HepG2 (cell line): ENCODE results near the gene INTS2. TPM values are rescaled to one million over a fixed set of nuclear protein-coding genes. Genes with fewer than 3 reads are reported as not detected.
"Not testable (repeated sequence)": the region's sequence is repeated elsewhere in the genome, so short reads cannot be mapped to it uniquely, and the experiment has no call there.

Experiments
- ATAC-seq: fragments of 200-7000 bp; cut with Tn5 transposase; 3 replicates; pipeline ENCODE4 v1.9.1; 2020; ENCODE audit warnings: mild to moderate bottlenecking, moderate library complexity
- BruUV-seq: library from RNA; stranded (reverse); fragments of 400-500 nt; replicated peaks from 2 replicates; lab custom pipeline; 2021; lab: Mats Ljungman, UMichigan
- CTCF ChIA-PET: fragments of 300-600 bp; formaldehyde crosslinking; extraction: SDS; loops from one replicate; lab custom pipeline; 2021; ENCODE audit warnings: low total read pairs, inconsistent platforms, low intra/inter-chr PET ratio; lab: Yijun Ruan, JAX
- POLR2A ChIA-PET: fragments of 350-600 bp; sonication (Branson Sonifier 250); formaldehyde crosslinking; loops from one replicate; lab custom pipeline; 2020; ENCODE audit warnings: antibody characterized with exemption, inconsistent platforms; lab: Yijun Ruan, JAX
- DNase-seq: peaks from one replicate; pipeline ENCODE4 v3.0.0-alpha.2; 2015; ENCODE audit warnings: low spot score
- FAIRE-seq: peaks from 3 replicates; lab custom pipeline; 2011; peaks lifted over from hg19 to GRCh38; lab: Jason Lieb, UNC
- H2AFZ ChIP-seq: one replicate; pipeline ENCODE4 v1.6.1; 2011; ENCODE audit warnings: low read length, inconsistent platforms
- H3K27ac ChIP-seq: fragments of 300-600 bp; 3 replicates; pipeline ENCODE4 v1.8.0; 2011; ENCODE audit warnings: mixed run types, mild to moderate bottlenecking, mixed read lengths, low read length, inconsistent platforms; ENCODE audit not compliant: insufficient read depth; ENCODE audit errors: extremely low read length
- H3K27me3 ChIP-seq, 2 experiments: fragments of 200-600 bp in 1 of 2; 2 replicates in 1 of 2; 3 replicates in 1 of 2; pipeline versions ENCODE4 v1.6.0 to v1.8.0; 2011; ENCODE audit warnings: low read length in 2 of 2, mild to moderate bottlenecking in 2 of 2, moderate library complexity in 2 of 2, inconsistent platforms in 1 of 2; ENCODE audit not compliant: insufficient read depth in 2 of 2, control insufficient read depth in 1 of 2
- H3K36me3 ChIP-seq, 2 experiments: fragments of 200-600 bp in 1 of 2; replicated peaks in 1 of 2; 2 replicates in 1 of 2; 3 replicates in 1 of 2; pipeline versions ENCODE4 v1.5.1 to v1.8.0; 2011; ENCODE audit warnings: low read length in 2 of 2, inconsistent platforms in 1 of 2; ENCODE audit not compliant: insufficient read depth in 2 of 2, control insufficient read depth in 1 of 2
- H3K4me1 ChIP-seq: 2 replicates; pipeline ENCODE4 v1.5.1; 2012; ENCODE audit warnings: low read length, inconsistent platforms; ENCODE audit not compliant: insufficient read depth
- H3K4me2 ChIP-seq: 2 replicates; pipeline ENCODE4 v1.6.0; 2011; ENCODE audit warnings: low read depth, low read length, inconsistent platforms
- H3K4me3 ChIP-seq, 3 experiments: fragments of 200-600 bp in 1 of 3; sonication (generic), shearing (Covaris generic) in 1 of 3; replicated peaks in 1 of 3; 2 replicates each; pipeline ENCODE4 v1.5.1; 2011 to 2016; ENCODE audit warnings: low read length in 3 of 3, inconsistent platforms in 2 of 3, low read depth in 2 of 3, mild to moderate bottlenecking in 2 of 3, control low read depth in 1 of 3, mixed read lengths in 1 of 3; ENCODE audit not compliant: insufficient read depth in 1 of 3
- H3K79me2 ChIP-seq: one replicate; pipeline ENCODE4 v1.6.1; 2011; ENCODE audit warnings: low read length, inconsistent platforms; ENCODE audit not compliant: insufficient read depth
- H3K9ac ChIP-seq: 2 replicates; pipeline ENCODE4 v1.6.0; 2011; ENCODE audit warnings: mild to moderate bottlenecking, low read depth, low read length, inconsistent platforms; ENCODE audit not compliant: insufficient read depth
- H3K9me3 ChIP-seq: 2 replicates; pipeline ENCODE4 v1.5.1; 2012; ENCODE audit warnings: mild to moderate bottlenecking, low read length
- H4K20me1 ChIP-seq: 2 replicates; pipeline ENCODE4 v1.6.0; 2011; ENCODE audit warnings: inconsistent platforms, mild to moderate bottlenecking, low read length, moderate library complexity; ENCODE audit not compliant: insufficient read depth
- KIAA2018 ChIP-seq: sonication (generic); formaldehyde crosslinking; IDR thresholded peaks from 2 replicates; pipeline ENCODE4 v1.5.0; 2020; ENCODE audit warnings: mild to moderate bottlenecking, missing genetic modification reagents, borderline replicate concordance
- PRDM10 ChIP-seq: sonication (generic); formaldehyde crosslinking; IDR thresholded peaks from 2 replicates; pipeline ENCODE4 v1.4.0; 2020; ENCODE audit warnings: low read depth, missing genetic modification reagents
- STAG1 ChIP-seq: sonication (generic); formaldehyde crosslinking; IDR thresholded peaks from 2 replicates; pipeline ENCODE4 v1.4.0; 2020; ENCODE audit warnings: missing genetic modification reagents
- U2AF1 ChIP-seq: fragments of 200-400 bp; formaldehyde crosslinking; optimal IDR thresholded peaks from 2 replicates; pipeline ENCODE3; 2017; ENCODE audit warnings: mild to moderate bottlenecking, low read depth, low read length
- WGBS: methylation state at CpG from one replicate; pipeline ENCODE4 v1.1.6; 2017; ENCODE audit warnings: low lambda C conversion rate; 5-methylcytosine and 5-hydroxymethylcytosine counted together
- in situ Hi-C: cut with HindIII; loops from 2 replicates; pipeline ENCODE4 v1.10.0; 2017; ENCODE audit warnings: low pct_unique_long_range_greater_than_20kb; ENCODE audit not compliant: extremely low pct_ligation_motif_present
- intact Hi-C: fragments of 100-400 bp; cut with micrococcal nuclease; formaldehyde crosslinking; loops from one replicate; pipeline ENCODE4 v1.10.0; 2022; ENCODE audit not compliant: unreplicated experiment
- polyA plus RNA-seq, 8 experiments: library from polyadenylated mRNA; depleted of rRNA in 3 of 8; stranded (reverse) in 7 of 8; unstranded in 1 of 8; fragments of >200 nt; fragmentation: Illumina TruSeq in 4 of 8; extraction: Trizol in 4 of 8; gene quantifications; 2 replicates each; pipeline versions ENCODE4 v1.2.1 to v1.2.3, GENCODE V29; 2011 to 2016; ENCODE audit warnings: low read depth in 4 of 8, missing spikeins in 1 of 8, mixed read lengths in 1 of 8; ENCODE audit not compliant: insufficient read depth in 1 of 8
- total RNA-seq, 5 experiments: library from RNA; depleted of rRNA; stranded (reverse); fragments of >200 nt; fragmentation: Illumina TruSeq; extraction: Trizol; gene quantifications; 2 replicates each; pipeline ENCODE4 v1.2.3, GENCODE V29; 2016; ENCODE audit warnings: low read depth in 1 of 5

The INTS2 gene
- total and polyA plus RNA-seq, 2 of the 13 experiments (the other 11 are each of a cell fraction or from before 2014, with no cell fraction given) = 20.5 to 30.2 TPM

- no peak for TF ChIP-seq KIAA2018 (CRISPR knock-in tag)
- no peak for TF ChIP-seq U2AF1
- no peak for TF ChIP-seq STAG1 (CRISPR knock-in tag)
- TF ChIP-seq PRDM10 (CRISPR knock-in tag) = no peak
Observed at GRCh38 chr17:61895391-61895790, 32.4 kb downstream of the INTS2 start (continued).

- BruUV-seq, H3K9ac ChIP-seq, in situ Hi-C loops, intact Hi-C loops, H3K9me3 ChIP-seq, H3K4me1 ChIP-seq, H2AFZ ChIP-seq, FAIRE-seq, POLR2A ChIA-PET, H3K27ac ChIP-seq, H3K4me2 ChIP-seq, DNase-seq, H3K4me3 ChIP-seq, H4K20me1 ChIP-seq, CTCF ChIA-PET, ATAC-seq, H3K27me3 ChIP-seq, H3K79me2 ChIP-seq: not testable (repeated sequence)
- H3K36me3 ChIP-seq = peaks cover 3 to 50% of the 10 kb centered on the region in 2 experiments
- 91% methylated on average over 5 of the region's 5 CpGs for WGBS
Observed at GRCh38 chr17:61894310-61894709, 33.5 kb downstream of the INTS2 start.

- intact Hi-C loops, H3K4me3 ChIP-seq, H3K4me2 ChIP-seq, BruUV-seq, POLR2A ChIA-PET, DNase-seq, H3K79me2 ChIP-seq, H3K4me1 ChIP-seq, in situ Hi-C loops, ATAC-seq, FAIRE-seq, CTCF ChIA-PET, H3K27me3 ChIP-seq, H3K9ac ChIP-seq, H4K20me1 ChIP-seq, H3K27ac ChIP-seq, H3K9me3 ChIP-seq, H2AFZ ChIP-seq: not testable (repeated sequence)
- WGBS = 96% methylated on average over 6 of the region's 6 CpGs
- peaks cover 9 to 53% of the 10 kb centered on the region in 2 experiments; a peak in 4 of 5 replicates for H3K36me3 ChIP-seq
Observed at GRCh38 chr17:61887733-61888132, 40.0 kb downstream of the INTS2 start.
